Measurements from ENCODE around the gene ANO1.

- TF ChIP-seq CTCF (IDR thresholded peaks at IDR 0.05) (no peak), POLR2A (IDR thresholded peaks at IDR 0.05) (no peak)
These were observed 3.4 kb upstream of the ANO1 start for GRCh38 chr11:70074746-70075145.

Measured in uterus (tissue), 2 donors.